Measurements from ENCODE around the gene ASPM. TPM values are rescaled to one million over a fixed set of nuclear protein-coding genes. Genes with fewer than 3 reads are reported as not detected.

ASPM gene
- total and polyA plus RNA-seq, 9 of the 15 experiments (the other 6 are each of a cell fraction or from before 2014, with no cell fraction given) = 22.7 to 84.4 (median 46.4) TPM

DNA sequence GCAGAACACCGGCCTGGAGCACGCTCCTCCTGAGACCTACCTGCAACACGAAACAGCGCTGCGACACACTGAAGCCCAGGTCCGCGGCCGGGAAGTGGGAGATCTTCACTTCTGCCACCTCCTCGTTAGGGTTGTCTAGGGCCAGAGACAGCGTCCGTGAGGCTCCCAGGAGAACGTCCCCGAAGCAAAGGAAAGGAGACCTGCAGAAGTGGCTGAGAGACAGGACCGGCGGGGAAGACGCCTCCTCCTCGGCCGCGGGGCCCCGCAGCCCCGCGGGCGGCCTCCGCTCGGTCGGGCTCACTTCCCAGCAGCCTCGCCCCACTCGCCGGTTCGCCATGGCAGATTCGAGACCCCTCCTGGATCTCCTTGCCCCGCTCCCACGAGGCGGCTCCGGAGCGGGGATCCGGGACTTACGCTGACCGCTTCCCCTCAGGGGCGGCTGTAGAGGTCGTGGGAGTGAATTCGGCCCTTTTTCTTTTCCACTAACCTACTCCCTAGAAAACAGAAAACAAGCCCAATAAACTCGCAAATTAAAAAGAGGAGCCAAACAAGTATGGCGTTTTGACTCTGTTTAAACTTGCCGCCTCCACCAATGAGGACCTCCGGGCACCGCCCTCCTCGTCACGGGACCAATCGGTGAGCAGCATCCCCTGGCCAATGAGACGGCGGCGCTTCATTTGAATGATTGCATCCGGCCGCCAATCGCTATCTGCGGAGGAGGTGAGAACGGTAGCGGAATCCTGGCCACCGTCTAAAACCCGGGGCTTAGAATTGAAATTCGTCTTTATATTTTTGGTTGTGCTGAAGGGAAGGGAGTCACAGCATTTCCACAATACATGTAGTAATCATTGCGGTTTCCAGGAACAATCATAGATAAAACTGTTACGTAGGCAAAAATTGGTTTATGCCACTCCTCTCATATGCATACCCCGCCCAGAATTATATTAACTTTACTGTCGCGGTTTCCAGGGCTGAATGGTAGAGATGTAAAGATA is at the start of gene ASPM (continued):
- TF ChIP-seq, protein P1, sequence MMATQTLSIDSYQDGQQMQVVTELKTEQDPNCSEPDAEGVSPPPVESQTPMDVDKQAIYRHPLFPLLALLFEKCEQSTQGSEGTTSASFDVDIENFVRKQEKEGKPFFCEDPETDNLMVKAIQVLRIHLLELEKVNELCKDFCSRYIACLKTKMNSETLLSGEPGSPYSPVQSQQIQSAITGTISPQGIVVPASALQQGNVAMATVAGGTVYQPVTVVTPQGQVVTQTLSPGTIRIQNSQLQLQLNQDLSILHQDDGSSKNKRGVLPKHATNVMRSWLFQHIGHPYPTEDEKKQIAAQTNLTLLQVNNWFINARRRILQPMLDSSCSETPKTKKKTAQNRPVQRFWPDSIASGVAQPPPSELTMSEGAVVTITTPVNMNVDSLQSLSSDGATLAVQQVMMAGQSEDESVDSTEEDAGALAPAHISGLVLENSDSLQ (IDR thresholded peaks at IDR 0.05) = peak; percentile 98
- 0 out of 2 replicates have a peak, but pooled peaks have one; percentile 28 for TF ChIP-seq HMG20A (CRISPR knock-in tag; conservative IDR thresholded peaks at IDR 0.05)
- TF ChIP-seq, protein P2, sequence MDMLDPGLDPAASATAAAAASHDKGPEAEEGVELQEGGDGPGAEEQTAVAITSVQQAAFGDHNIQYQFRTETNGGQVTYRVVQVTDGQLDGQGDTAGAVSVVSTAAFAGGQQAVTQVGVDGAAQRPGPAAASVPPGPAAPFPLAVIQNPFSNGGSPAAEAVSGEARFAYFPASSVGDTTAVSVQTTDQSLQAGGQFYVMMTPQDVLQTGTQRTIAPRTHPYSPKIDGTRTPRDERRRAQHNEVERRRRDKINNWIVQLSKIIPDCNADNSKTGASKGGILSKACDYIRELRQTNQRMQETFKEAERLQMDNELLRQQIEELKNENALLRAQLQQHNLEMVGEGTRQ (CRISPR knock-in tag; IDR thresholded peaks at IDR 0.05) = 0 out of 2 replicates have a peak, but pooled peaks have one; percentile 27
- TF ChIP-seq, protein P3, sequence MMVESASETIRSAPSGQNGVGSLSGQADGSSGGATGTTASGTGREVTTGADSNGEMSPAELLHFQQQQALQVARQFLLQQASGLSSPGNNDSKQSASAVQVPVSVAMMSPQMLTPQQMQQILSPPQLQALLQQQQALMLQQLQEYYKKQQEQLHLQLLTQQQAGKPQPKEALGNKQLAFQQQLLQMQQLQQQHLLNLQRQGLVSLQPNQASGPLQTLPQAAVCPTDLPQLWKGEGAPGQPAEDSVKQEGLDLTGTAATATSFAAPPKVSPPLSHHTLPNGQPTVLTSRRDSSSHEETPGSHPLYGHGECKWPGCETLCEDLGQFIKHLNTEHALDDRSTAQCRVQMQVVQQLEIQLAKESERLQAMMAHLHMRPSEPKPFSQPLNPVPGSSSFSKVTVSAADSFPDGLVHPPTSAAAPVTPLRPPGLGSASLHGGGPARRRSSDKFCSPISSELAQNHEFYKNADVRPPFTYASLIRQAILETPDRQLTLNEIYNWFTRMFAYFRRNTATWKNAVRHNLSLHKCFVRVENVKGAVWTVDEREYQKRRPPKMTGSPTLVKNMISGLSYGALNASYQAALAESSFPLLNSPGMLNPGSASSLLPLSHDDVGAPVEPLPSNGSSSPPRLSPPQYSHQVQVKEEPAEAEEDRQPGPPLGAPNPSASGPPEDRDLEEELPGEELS (CRISPR knock-in tag; IDR thresholded peaks at IDR 0.05; ENCODE audit: borderline replicate concordance) = 0 out of 2 replicates have a peak, but pooled peaks have one; percentile 39
- TF ChIP-seq, protein P4, sequence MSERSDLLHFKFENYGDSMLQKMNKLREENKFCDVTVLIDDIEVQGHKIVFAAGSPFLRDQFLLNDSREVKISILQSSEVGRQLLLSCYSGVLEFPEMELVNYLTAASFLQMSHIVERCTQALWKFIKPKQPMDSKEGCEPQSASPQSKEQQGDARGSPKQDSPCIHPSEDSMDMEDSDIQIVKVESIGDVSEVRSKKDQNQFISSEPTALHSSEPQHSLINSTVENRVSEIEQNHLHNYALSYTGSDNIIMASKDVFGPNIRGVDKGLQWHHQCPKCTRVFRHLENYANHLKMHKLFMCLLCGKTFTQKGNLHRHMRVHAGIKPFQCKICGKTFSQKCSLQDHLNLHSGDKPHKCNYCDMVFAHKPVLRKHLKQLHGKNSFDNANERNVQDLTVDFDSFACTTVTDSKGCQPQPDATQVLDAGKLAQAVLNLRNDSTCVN (CRISPR knock-in tag; IDR thresholded peaks at IDR 0.05) = no peak
- peak; percentile 59 for TF ChIP-seq KDM5B (IDR thresholded peaks at IDR 0.05; ENCODE audit: insufficient replicate concordance, low read depth, low read length)
- TF ChIP-seq SLC30A9 (CRISPR knock-in tag; IDR thresholded peaks at IDR 0.05) = no peak
- TF ChIP-seq SIN3A (IDR thresholded peaks at IDR 0.05; ENCODE audit: borderline replicate concordance in 2 of 2, control insufficient read depth in 1 of 2, low read depth in 2 of 2, low read length in 2 of 2) = peak in 1 of 2 experiments; percentile 79; a peak in 2 of 4 replicates
- TF ChIP-seq HNRNPLL (IDR thresholded peaks at IDR 0.05; ENCODE audit: low read depth, low read length, poor library complexity, severe bottlenecking) = peak; percentile 46
- TF ChIP-seq, protein P5, sequence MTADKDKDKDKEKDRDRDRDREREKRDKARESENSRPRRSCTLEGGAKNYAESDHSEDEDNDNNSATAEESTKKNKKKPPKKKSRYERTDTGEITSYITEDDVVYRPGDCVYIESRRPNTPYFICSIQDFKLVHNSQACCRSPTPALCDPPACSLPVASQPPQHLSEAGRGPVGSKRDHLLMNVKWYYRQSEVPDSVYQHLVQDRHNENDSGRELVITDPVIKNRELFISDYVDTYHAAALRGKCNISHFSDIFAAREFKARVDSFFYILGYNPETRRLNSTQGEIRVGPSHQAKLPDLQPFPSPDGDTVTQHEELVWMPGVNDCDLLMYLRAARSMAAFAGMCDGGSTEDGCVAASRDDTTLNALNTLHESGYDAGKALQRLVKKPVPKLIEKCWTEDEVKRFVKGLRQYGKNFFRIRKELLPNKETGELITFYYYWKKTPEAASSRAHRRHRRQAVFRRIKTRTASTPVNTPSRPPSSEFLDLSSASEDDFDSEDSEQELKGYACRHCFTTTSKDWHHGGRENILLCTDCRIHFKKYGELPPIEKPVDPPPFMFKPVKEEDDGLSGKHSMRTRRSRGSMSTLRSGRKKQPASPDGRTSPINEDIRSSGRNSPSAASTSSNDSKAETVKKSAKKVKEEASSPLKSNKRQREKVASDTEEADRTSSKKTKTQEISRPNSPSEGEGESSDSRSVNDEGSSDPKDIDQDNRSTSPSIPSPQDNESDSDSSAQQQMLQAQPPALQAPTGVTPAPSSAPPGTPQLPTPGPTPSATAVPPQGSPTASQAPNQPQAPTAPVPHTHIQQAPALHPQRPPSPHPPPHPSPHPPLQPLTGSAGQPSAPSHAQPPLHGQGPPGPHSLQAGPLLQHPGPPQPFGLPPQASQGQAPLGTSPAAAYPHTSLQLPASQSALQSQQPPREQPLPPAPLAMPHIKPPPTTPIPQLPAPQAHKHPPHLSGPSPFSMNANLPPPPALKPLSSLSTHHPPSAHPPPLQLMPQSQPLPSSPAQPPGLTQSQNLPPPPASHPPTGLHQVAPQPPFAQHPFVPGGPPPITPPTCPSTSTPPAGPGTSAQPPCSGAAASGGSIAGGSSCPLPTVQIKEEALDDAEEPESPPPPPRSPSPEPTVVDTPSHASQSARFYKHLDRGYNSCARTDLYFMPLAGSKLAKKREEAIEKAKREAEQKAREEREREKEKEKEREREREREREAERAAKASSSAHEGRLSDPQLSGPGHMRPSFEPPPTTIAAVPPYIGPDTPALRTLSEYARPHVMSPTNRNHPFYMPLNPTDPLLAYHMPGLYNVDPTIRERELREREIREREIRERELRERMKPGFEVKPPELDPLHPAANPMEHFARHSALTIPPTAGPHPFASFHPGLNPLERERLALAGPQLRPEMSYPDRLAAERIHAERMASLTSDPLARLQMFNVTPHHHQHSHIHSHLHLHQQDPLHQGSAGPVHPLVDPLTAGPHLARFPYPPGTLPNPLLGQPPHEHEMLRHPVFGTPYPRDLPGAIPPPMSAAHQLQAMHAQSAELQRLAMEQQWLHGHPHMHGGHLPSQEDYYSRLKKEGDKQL (CRISPR knock-in tag; IDR thresholded peaks at IDR 0.05; ENCODE audit: borderline replicate concordance) = 0 out of 2 replicates have a peak, but pooled peaks have one; percentile 41
- TF ChIP-seq, protein P6, sequence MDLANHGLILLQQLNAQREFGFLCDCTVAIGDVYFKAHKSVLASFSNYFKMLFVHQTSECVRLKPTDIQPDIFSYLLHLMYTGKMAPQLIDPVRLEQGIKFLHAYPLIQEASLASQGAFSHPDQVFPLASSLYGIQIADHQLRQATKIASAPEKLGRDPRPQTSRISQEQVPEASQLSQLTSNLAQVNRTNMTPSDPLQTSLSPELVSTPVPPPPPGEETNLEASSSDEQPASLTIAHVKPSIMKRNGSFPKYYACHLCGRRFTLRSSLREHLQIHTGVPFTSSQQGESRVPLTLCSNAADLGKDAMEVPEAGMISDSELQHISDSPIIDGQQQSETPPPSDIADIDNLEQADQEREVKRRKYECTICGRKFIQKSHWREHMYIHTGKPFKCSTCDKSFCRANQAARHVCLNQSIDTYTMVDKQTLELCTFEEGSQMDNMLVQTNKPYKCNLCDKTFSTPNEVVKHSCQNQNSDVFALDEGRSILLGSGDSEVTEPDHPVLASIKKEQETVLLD (IDR thresholded peaks at IDR 0.05) = no peak
